Measurements from ENCODE around the gene CALU. TPM values are rescaled to one million over a fixed set of nuclear protein-coding genes. Genes with fewer than 3 reads are reported as not detected.

Gene CALU
- total and polyA plus RNA-seq, 10 of the 15 experiments (the other 5 are each of a cell fraction or from before 2014, with no cell fraction given) = 31.2 to 75.6 (median 42.1) TPM

GRCh38 chr7:128714701-128715495, 24.3 kb upstream of the CALU start (continued):
- TF ChIP-seq MEF2B (IDR thresholded peaks at IDR 0.05; ENCODE audit: partially characterized antibody, poor library complexity, severe bottlenecking) = no peak
- TF ChIP-seq PAX5 (IDR thresholded peaks at IDR 0.05; ENCODE audit: borderline replicate concordance, low read depth, low read length) = no peak
- TF ChIP-seq GATAD2B (conservative IDR thresholded peaks at IDR 0.05; ENCODE audit: low read depth) = no peak

GRCh38 chr7:128718967-128719642, 20.1 kb upstream of the CALU start:
- H4K20me1 ChIP-seq (ENCODE audit: control insufficient read depth, insufficient read depth) = no peaks in the 10 kb centered on the region
- no peaks in the 10 kb centered on the region for H3K4me1 ChIP-seq (ENCODE audit: control insufficient read depth, insufficient read depth, low read length)
- no peak overlapping the region for H3K27ac ChIP-seq (ENCODE audit: control insufficient read depth, insufficient read depth)
- FAIRE-seq = no peak
- no peak overlapping the region for H3K4me3 ChIP-seq
- no peaks in the 10 kb centered on the region for H3K27me3 ChIP-seq (replicated peaks in 1 of 2; ENCODE audit: control insufficient read depth in 2 of 2, insufficient read depth in 2 of 2, low read length in 1 of 2)
- in situ Hi-C loops (cut with MboI) (no loop called here), intact Hi-C loops (cut with micrococcal nuclease; ENCODE audit: unreplicated experiment) (no loop called here)
- BruUV-seq (replicated peaks) = no TSS peak
- H3K9ac ChIP-seq (ENCODE audit: control insufficient read depth, insufficient read depth, low read length) = no peak overlapping the region
- no peak for DNase-seq (ENCODE audit: low read depth, low spot score)
- ATAC-seq = no peak
- no peaks in the 10 kb centered on the region for H3K79me2 ChIP-seq (ENCODE audit: control insufficient read depth, insufficient read depth, low read length)
- WGBS (ENCODE audit: insufficient coverage, insufficient replicate concordance, low lambda C conversion rate, missing lambda C conversion rate) = 29% methylated on average over 6 of the region's 6 CpGs
- ChIA-PET RAD21 (ENCODE audit: unreplicated experiment) (interaction anchor here (0.8 kb wide), 1 partner anchor 10 kb away, joined by 3 read pairs; no protein-coding TSS in a partner anchor), CTCF (interaction anchor here (0.7 to 1.0 kb wide), 3 partner anchors 27 to 293 kb away, joined by 3 to 4 read pairs (median 4); no protein-coding TSS in a partner anchor), SMC1A (ENCODE audit: uncharacterized antibody, unreplicated experiment) (no interaction called here), POLR2A (no interaction called here)
- TF ChIP-seq FOS (IDR thresholded peaks at IDR 0.05; ENCODE audit: borderline replicate concordance, extremely low read depth, insufficient read length) (no peak), IKZF2 (IDR thresholded peaks at IDR 0.05) (peak in 1 of 2 experiments; percentile 11; a peak in 1 of 4 replicates)
- no peaks in the 10 kb centered on the region for H3K36me3 ChIP-seq (ENCODE audit: control insufficient read depth in 2 of 2, insufficient read depth in 2 of 2, low read length in 1 of 2)
- no peak overlapping the region for H2AFZ ChIP-seq (ENCODE audit: control insufficient read depth, low read depth, low read length)
- no peaks in the 10 kb centered on the region for H3K9me3 ChIP-seq (replicated peaks; ENCODE audit: control insufficient read depth, insufficient read depth, low read length)
- no peak overlapping the region for H3K4me2 ChIP-seq (ENCODE audit: control insufficient read depth, insufficient read depth)
